Cardiac muscle cell (in vitro differentiated cells and primary cell): ENCODE data around the gene ADNP2. TPM values are rescaled to one million over a fixed set of nuclear protein-coding genes. Genes with fewer than 3 reads are reported as not detected.

Source experiments
- DNase-seq, 2 donors: peaks; one replicate each; pipeline versions ENCODE4 v3.0.0 to v3.0.0-alpha.2; 2010 to 2017; ENCODE audit warnings: low read depth in 1 of 2, low spot score in 1 of 2
- H3K27ac ChIP-seq: fragments of 200-600 bp; sonication (generic); 2 replicates; pipeline ENCODE4 v1.5.1; 2016
- H3K27me3 ChIP-seq: fragments of 200-600 bp; sonication (generic); 2 replicates; pipeline ENCODE4 v1.6.0; 2016; ENCODE audit warnings: control low read depth
- H3K36me3 ChIP-seq: fragments of 200-600 bp; sonication (generic); 2 replicates; pipeline ENCODE4 v1.5.1; 2016; ENCODE audit warnings: control low read depth
- H3K4me1 ChIP-seq: fragments of 200-600 bp; sonication (generic); 2 replicates; pipeline ENCODE4 v1.8.1; 2017; ENCODE audit warnings: low read depth, mild to moderate bottlenecking, mixed run types
- H3K4me3 ChIP-seq: fragments of 200-600 bp; sonication (generic); 2 replicates; pipeline ENCODE4 v1.5.1; 2016; ENCODE audit warnings: mild to moderate bottlenecking
- H3K9me3 ChIP-seq: fragments of 200-600 bp; sonication (generic); 2 replicates; pipeline ENCODE4 v1.5.1; 2017; ENCODE audit warnings: low read depth, mild to moderate bottlenecking, control low read depth
- polyA plus RNA-seq: library from polyadenylated mRNA; unstranded; fragments of >200 nt; fragmentation: Nextera tagmentation; extraction: Ambion mirVana; gene quantifications from 2 replicates; pipeline ENCODE4 v1.2.1, GENCODE V29; 2016
- total RNA-seq: library from RNA; depleted of rRNA; stranded (reverse); fragments of >200 nt; gene quantifications from 2 replicates; pipeline ENCODE4 v1.2.3, GENCODE V29; 2016
- TF ChIP-seq, protein P1 (sequence below): IDR thresholded peaks from 2 replicates; pipeline ENCODE4 v1.5.1; 2012; ENCODE audit warnings: low read depth, mild to moderate bottlenecking, low read length

ADNP2 gene
- total and polyA plus RNA-seq, 2 experiments from 2014 or later = 10.5 to 35.8 TPM

DNA sequence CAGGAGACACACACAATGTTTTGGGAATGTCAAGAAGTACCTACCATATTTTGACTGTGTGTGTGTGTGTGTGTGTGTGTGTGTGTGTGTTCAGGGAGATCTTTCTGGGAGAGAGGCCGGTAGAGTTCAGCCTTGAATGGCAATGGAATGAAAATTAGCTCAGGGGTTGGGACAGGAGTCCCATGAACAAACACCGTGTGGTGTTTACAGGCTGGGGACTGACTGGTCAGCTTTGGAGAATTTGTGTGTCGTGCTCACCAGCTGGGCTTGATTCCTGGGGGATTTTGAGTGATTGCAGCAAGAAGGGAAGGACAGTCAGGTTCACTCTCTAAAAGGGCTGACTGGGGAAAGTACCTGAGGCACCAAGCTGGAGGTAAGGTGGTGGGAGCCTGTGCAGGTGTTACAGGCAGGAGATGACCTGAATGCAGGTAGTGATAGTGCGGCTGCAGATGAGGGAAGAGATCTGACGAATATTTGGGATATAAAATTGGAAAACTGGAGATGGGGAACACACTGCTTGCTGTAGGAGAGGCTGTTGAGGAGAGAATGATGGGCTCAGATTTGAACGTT, 2.5 kb upstream of the ADNP2 start:
- Histone ChIP-seq H3K4me3 (no peak overlapping the region), H3K27ac (no peak overlapping the region), H3K36me3 (no peaks in the 10 kb centered on the region), H3K27me3 (no peaks in the 10 kb centered on the region), H3K4me1 (peaks cover 9% of the 10 kb centered on the region), H3K9me3 (no peaks in the 10 kb centered on the region)
- TF ChIP-seq, protein P1, sequence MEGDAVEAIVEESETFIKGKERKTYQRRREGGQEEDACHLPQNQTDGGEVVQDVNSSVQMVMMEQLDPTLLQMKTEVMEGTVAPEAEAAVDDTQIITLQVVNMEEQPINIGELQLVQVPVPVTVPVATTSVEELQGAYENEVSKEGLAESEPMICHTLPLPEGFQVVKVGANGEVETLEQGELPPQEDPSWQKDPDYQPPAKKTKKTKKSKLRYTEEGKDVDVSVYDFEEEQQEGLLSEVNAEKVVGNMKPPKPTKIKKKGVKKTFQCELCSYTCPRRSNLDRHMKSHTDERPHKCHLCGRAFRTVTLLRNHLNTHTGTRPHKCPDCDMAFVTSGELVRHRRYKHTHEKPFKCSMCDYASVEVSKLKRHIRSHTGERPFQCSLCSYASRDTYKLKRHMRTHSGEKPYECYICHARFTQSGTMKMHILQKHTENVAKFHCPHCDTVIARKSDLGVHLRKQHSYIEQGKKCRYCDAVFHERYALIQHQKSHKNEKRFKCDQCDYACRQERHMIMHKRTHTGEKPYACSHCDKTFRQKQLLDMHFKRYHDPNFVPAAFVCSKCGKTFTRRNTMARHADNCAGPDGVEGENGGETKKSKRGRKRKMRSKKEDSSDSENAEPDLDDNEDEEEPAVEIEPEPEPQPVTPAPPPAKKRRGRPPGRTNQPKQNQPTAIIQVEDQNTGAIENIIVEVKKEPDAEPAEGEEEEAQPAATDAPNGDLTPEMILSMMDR = no peak
- no peak for DNase-seq

GRCh38 chr18:80107426-80107825, 1.6 kb upstream of the ADNP2 start:
- no peaks in the 10 kb centered on the region for H3K36me3 ChIP-seq
- H3K9me3 ChIP-seq = no peaks in the 10 kb centered on the region
- H3K4me1 ChIP-seq = peaks cover 14% of the 10 kb centered on the region
- H3K27me3 ChIP-seq = no peaks in the 10 kb centered on the region
- no peak for DNase-seq
- TF ChIP-seq, protein P1 = no peak
- peak overlapping the region; percentile 95 for H3K27ac ChIP-seq
- H3K4me3 ChIP-seq = no peak overlapping the region

GRCh38 chr18:80108121-80108536, 933 bp upstream of the ADNP2 start:
- H3K36me3 ChIP-seq = no peaks in the 10 kb centered on the region
- H3K27ac ChIP-seq = peak overlapping the region; percentile 95
- no peak overlapping the region for H3K4me3 ChIP-seq
- no peaks in the 10 kb centered on the region for H3K9me3 ChIP-seq
- TF ChIP-seq, protein P1 = no peak
- H3K4me1 ChIP-seq = peaks cover 21% of the 10 kb centered on the region
- no peaks in the 10 kb centered on the region for H3K27me3 ChIP-seq
- DNase-seq = no peak

DNA sequence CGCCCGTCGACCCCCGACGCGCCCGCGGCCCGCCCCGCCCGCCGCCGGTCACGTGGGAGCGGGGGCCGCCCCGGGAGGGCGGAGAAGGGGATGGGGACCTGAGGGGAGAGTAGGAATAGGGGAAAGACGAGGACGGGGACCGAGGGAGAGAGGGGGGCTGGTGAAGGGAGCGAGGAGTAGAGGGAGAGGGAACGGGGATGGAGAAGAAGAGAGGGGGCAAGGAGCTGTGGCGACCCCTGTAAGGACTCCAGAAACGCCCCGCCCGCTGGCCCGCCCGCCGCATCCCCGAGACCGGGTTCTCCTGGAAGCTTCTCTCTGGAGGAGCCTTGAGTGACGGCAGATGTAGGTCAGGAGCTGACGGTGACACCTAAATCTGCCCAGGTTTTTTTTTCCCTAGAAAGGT, 615 bp downstream of the ADNP2 start:
- H3K4me1 ChIP-seq = peaks cover 28% of the 10 kb centered on the region
- no peaks in the 10 kb centered on the region for H3K9me3 ChIP-seq
- DNase-seq = peak; percentile 39 to 61
- H3K36me3 ChIP-seq = no peaks in the 10 kb centered on the region
- H3K27ac ChIP-seq = peak overlapping the region; percentile 95
- no peaks in the 10 kb centered on the region for H3K27me3 ChIP-seq
- peak overlapping the region; percentile 79 for H3K4me3 ChIP-seq
- TF ChIP-seq, protein P1 = no peak

- Histone ChIP-seq H3K36me3 (peaks cover 4% of the 10 kb centered on the region), H3K4me1 (peaks cover 28% of the 10 kb centered on the region), H3K9me3 (no peaks in the 10 kb centered on the region), H3K4me3 (no peak overlapping the region), H3K27ac (peak overlapping the region; percentile 94), H3K27me3 (no peaks in the 10 kb centered on the region)
- DNase-seq = peak; percentile 34 to 46
- TF ChIP-seq, protein P1 = no peak
Observed at GRCh38 chr18:80112624-80113248, 3.7 kb downstream of the ADNP2 start.
